GM12872 (cell line): Measurements from ENCODE around the gene PDCD10.

Source experiments
- CTCF ChIP-seq: IDR thresholded peaks from 3 replicates; pipeline ENCODE4 v1.5.1; 2011; ENCODE audit warnings: low read depth, mild to moderate bottlenecking, low read length, moderate library complexity; ENCODE audit not compliant: insufficient read depth

Gene PDCD10

DNA sequence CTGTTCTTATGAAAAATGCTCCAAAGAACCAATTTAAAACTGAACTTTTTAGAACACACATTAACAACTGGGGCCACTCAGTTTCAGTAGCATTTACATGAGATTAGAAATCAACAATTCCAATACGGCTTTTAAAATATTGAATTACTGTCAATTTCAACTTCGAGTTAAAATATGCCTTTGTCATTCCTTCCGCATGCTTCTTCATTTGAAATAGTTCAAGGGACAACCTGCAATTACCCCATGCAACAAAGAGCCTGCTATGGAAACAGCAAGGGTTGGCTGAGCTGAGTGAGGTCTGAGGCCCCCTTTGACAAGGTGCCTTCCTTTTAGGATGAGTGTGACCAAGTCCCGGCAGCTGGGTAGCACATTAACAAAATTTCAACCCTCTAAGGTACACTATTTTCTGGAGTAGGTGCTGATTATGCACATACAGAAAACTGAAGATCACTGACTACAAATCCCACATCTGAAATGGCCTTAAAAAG lies 11.6 kb downstream of the PDCD10 start:
- TF ChIP-seq CTCF = no peak

- no peak for TF ChIP-seq CTCF
These were observed 16.1 kb downstream of the PDCD10 start for GRCh38 chr3:167718582-167718981.

GRCh38 chr3:167716920-167717319 lies 17.8 kb downstream of the PDCD10 start:
- no peak for TF ChIP-seq CTCF

DNA sequence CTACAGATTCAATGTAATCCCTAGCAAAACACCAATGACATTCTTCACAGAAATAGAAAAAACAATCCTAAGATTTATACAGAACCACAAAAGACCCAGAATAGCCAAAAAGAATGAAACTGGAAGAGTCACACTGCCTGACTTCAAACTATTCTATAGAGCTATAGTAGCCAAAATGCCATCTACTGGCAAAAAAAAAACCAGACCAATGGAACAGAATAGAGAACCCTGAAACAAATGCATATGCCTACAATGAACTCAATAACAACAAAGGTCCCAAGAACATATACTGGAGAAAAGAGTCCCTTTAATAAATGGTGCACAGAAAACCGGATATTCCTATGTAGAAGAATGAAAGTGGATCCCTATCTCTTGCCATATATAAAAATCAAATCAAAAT lies 19.8 kb downstream of the PDCD10 start:
- 0 out of 3 replicates have a peak, but pooled peaks have one; percentile 3 for TF ChIP-seq CTCF

DNA sequence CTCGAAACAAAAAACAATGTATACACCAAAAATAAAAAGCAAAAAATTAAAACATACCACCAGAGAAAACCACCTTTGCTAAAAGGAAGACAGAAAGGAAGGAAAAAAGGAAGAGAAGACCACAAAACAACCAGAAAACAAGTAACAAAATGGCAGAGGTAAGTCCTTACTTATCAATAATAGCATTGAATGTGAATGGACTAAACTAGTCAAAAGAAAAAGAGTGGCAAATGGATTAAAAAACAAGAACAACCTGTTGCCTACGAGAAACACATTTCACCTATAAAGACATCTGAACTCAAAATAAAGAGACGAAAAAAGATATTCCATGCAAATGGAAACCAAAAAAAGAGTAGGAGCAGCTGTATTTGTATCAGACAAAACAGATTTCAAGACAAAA lies 22.2 kb downstream of the PDCD10 start:
- TF ChIP-seq CTCF = no peak

DNA sequence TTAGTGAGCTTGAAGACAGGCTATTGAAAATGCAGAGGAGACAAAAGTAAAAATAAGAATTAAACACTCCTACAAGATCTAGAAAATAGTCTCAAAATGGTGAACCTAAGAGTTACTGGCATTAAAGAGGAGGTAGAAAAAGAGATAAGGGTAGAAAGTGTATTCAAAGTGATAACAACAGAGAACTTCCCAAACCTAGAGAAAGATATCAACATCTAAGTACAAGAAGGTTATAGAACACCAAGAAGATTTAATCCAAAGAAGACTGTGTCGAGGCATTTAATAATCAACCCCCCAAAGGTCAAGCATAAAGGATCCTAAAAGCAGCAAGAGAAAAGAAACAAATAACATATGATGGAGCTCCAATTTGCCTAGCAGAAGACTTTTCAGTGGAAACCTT lies 23.3 kb downstream of the PDCD10 start:
- no peak for TF ChIP-seq CTCF

DNA sequence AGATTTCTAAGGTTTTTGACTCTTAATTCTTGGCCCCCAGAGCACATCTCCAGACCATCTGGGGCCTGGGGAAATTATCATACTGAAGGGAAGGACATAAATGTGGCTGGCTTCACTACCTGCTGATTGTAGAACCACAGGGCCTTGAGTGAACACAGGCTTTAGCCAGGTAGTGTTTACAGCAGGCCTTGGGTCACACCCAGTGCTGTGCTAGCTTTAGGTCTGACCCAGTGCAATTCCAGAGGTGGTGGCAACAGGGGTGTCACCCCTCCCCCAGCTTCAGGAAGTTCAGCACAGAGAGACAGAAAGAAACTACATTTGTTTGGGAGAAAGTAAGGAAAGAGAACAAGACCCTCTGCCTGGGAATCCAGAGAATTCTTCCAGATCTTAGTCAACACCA lies 24.1 kb downstream of the PDCD10 start:
- TF ChIP-seq CTCF = no peak

DNA sequence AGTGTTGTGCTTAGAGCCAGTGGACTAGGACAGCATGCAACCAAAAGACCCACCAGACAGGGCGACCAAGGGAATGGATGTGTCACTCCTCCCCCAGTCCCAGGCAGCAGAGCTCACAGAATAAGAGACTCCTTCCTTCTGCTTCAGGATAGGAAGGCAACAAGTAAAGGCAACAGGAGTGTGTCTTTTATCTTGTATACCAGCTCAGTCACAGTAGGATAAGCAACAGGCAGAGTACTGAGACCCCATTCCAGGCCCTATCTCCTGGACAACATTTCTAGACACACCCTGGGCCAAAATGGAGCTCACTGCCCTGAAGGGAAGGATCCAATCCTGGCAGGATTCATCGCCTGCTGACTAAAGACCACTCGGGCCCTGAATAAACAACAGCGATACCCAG lies 25.0 kb downstream of the PDCD10 start:
- TF ChIP-seq CTCF = no peak
